IPS-NIHi11 (cell line): Measurements from ENCODE around the gene SRL.
"Not testable (repeated sequence)": the region's sequence is repeated elsewhere in the genome, so short reads cannot be mapped to it uniquely, and the experiment has no call there.

Experiments
- DNase-seq: peaks from one replicate; pipeline ENCODE4 v3.0.0; 2012; ENCODE audit warnings: mixed read lengths, low spot score

Gene SRL

DNA sequence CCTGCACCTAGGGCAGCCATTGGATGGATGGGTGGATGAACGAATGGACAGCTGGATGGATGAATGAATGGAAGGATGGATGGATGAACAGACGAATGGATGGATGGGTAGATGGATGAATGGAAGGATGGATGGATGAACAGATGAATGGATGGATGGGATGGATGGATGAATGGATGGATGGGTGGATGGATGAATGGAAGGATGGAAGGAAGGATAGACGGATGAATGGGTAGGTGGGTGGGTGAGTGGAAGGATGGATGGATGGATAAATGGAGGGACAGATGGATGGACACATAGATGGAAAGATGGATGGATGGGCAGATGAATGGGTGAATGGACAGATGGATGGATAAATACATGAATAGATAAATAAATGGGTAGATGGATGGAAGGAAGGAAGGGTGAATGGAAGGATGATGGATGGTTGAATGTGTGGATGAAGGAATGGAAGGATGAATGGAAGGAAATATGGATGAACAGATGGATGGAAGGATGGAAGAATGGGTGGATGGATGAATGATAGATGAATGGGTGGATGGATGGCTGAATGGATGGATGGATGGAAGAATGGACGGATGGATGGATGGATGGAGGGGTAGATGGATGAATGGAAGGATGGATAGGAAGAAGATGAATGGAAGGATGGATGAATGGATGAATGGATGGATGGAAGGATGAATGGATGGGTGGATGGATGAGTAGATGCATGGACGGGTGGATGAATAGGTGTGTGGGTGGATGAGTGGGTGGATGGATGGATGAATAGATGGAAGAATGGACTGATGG lies 15.4 kb downstream of the SRL start:
- no peak for DNase-seq

DNA sequence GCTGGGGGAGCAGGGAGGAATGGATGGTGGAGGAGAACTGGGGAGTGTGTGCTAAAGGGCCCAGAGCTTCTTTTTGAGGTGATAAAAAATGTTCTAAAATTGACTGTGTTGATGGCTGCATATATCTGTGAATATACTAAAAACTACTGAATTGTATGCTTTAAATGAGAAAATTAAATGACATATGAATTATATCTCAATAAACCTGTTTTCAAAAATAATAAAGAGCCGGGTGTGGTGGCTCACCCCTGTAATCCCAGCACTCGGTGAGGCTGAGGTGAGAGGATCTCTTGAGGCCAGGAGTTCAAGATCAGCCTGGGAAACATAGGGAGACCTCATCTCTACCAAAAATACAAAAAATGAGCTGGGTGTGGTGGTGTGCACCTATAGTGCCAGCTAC lies 16.8 kb downstream of the SRL start:
- no peak for DNase-seq

DNA sequence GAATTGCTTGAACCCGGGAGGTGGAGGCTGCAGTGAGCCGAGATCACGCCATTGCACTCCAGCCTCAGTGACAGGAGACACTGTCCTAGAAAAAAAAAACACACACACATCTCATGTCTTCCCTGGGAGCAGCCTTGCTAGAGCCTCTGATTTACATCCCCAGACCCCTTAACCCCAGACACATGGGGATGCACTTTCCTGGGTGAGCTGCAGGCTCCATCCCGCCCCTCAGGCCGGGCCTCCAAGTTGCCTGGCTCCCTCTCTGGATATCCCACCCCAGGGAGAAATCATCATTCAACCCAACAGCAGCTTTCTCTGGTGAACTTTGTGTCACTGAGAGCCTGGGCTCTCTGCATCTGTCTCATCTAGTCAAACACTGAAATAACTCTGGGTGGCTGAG lies 21.5 kb downstream of the SRL start:
- DNase-seq, result no peak

DNA sequence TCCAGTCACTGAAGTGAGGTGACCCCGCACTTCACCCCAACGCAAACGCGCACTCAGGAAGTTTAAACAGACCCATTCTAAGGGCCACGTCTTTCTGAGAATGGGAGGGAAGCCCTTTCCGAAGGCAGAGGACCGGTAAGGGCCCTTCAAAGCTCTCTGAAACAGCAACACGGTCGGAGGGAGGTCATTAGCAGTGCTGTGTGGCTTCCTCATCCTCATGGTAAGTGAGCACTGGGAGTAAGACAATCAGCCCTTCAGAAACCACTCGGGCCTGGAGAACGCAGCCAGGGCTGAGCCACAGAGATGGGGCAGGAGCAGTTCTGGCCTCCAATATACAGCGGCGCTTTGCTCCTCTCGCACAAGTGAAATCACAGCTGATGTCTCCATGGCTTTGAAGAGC lies 23.7 kb downstream of the SRL start:
- DNase-seq, result no peak

DNA sequence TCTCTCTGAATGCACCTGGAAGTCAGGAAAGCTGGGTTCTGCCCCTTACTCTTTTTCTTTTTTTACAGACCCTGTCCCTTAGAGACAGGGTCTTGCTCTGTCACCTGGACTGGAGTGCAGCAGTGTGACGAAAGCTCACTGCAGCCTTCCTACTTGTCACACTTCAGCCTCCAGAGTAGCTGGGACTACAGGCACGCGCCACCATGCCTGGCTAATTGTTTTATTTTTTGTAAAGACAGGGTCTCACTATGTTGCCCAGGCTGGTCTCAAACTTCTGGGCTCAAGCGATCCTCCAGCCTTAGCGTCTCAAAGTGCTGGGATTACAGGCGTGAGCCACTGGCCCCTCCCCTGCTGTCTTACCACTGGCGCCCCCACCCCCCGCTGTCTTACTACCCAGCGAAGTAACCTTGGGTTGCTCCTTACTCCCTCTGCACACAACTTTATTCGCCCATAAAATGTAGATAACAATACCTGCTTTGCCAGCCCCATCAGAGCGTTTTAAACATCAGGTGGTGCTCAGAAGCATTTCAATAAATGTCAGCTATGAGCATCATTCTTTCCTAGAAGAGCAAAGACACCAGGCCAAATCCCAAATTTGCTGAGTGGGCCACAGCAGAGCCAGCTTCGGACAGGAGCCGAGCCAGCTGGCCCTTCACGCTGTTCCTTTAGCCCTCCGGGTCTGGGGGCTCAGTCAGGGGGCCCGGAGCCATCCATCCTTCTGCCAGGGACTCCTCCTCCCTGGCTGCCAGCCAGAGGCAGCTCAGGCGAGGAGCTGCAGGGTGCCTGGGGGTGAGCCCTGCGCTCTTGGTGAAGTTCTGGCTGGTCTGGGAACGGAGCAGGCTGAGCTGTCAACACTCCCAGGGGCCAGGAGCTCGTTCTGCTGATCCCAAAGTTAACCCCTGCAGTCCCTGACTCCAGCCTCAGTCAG lies 24.4 kb downstream of the SRL start:
- peak; percentile 60 for DNase-seq

DNA sequence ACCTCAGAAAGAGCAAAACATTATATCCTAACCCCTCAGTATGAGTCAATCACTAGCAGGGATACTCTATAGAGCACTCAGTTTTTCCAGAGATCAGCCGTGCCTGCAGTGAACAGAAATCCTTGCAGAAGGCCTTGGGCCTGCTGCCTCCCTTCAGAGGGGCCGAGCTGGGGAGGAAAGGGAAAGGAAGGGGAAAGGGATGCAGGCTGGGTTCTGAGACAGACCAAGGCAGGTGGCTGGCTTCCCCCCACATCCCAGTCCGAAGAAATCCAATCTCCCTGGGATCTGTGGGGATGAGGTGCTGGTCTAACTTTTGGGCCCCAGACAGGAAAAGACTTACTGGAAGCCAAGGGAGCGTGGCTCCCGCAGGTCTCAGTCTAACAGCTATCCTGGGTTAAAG lies 25.3 kb downstream of the SRL start:
- no peak for DNase-seq

DNA sequence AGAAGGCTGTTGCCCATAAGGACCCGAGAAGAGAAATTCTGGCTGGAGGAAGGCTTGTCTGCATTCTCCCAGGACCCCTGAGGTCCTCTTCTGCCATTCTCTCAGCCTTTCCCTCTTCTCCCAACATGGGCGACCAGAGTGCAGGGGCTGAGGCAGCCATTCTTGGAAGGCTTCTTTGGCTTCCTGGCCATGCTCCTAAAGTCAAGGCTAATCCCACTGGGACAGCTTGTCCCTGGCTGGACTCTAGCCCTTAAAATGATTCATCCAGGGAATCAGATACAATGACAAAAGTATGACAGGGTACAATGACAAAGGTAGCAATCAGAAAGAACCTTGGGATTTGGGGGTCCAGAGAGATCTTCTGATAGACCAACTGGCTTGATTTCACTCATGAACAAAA lies 26.8 kb downstream of the SRL start:
- no peak for DNase-seq

DNA sequence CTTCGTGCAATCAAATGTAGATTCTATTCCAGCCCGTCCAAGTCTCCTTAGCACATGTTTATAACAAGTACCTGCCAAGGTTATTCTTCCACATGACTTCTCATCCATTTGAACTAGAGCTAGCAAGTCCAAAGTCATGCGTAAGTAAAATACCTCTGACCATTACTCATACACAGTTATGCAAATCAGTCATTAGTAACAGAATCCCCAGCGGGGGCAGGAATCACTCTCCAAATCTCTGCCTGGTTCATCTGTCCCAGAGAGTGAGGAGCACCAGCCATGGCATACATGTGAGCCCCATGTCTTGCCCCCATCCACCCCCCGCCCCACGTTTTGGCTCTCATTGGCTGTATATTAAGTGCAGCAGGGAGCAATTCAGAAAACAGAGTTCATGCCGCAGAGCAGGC lies 27.7 kb downstream of the SRL start:
- peak; percentile 36 for DNase-seq

DNA sequence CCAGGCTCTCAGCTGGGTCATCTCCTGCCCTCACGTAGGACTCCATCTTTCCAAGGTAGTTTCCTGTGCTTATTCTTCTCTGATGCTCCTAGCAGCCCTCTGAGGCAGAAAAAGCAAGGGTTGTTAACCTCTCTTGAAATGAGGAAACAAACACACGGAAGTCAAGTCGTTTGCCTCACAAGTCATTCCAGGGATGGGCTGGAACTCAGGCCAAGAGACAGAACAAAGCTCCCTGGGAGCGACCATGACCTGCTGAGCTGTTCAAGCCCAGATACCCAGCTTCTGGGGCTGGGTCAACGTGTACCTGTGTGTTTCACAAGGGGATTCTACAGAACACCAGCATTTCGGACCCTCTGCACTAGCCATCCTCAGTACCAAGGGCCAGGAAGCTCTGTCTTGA lies 28.1 kb downstream of the SRL start:
- DNase-seq, result no peak

DNA sequence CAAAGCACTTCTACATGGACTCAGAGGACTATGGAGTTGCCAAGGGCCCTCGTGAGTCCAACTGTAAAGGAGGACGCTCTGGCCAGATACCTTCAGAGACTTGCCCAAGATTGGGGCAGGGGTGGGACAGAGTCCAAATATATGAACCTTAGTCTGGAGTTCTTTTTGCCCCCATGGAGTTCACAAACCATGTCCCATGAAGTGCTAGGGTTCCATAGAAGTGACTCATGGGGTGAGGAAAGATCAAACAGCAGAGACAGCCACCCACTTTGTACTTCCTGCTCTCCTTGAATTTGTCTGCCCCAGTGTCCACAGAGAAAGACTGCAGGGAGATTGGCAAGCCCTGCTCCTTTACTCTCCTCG lies 29.0 kb downstream of the SRL start:
- no peak for DNase-seq

DNA sequence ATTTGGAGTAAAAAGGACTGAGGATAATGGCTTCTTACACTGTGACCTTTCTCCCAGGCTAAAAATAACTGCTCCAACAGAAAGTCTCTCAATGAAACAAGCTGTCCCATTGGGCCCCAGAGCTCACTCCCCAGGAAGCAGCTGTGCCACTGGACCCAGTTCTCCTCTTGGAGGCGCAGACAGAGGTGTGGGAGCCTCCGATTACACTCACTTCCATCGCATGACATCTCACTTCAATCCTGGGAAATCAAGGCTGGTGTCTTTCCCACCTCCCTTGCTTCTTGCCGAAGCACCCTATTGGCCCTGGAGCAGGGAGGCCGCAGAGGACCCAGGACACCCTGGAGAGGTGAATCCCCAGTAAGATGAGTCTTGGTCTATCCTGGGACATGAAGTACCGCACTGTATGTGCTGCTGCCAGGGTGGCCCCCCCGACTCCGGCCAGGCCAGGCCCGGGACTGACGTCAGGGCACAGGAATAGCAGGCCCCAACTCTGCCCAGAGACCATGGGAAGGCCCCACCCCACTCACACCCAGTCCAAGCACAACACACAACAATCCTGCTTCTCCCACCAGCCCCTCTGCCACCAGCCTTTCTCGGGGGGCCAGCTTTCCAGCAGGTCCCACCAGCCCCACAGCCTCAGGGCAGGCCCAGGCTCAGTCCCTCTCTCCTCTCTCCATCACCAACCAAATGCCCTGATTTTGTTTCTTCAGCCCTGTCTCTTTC lies 29.5 kb downstream of the SRL start:
- no peak for DNase-seq

DNA sequence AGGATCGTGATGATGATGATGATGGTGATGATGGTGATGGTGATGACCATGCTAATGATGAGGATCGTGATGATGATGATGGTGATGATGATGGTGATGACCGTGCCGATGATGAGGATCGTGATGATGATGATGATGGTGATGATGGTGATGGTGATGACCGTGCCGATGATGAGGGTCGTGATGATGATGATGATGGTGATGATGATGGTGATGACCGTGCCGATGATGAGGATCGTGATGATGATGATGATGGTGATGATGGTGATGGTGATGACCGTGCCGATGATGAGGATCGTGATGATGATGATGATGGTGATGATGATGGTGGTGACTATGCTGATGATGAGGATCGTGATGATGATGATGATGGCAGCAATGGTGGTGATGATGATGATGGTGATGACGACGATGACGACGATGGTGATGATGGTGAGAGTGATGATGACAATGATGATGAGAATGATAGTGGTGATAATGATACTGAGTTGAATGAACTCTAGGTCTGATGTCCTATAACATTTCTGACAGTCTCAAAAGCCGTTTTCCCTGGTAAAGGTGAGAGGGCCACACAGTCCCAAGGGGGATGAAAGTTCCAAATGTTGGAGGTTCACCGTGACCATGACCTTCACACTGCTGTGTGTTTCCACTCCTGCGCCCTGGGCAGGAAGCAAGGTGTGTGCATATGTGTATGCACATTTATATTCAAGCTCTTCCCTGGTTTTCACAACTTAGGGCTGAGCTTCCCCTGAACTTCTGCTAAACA lies 30.3 kb downstream of the SRL start:
- DNase-seq, result not testable (repeated sequence)

DNA sequence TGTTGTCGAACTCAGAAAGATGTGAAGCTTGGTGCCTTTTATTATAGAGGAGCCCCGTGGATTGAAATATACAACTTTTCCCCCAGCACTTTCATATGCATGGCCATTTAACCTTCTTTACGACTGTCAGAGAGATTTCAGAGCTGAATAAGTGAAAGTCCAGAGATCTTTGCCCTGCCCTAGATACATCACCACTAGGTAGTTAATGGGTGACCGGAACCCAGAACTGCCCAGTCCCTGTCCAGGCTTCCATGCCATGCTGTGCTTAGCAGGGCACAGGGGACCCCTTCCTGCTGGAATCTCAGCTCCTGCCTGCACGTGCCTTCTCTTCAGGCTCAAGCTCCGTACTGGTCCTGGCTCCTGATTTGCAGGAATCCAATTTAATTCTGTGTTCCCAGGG lies 32.2 kb downstream of the SRL start:
- no peak for DNase-seq

DNA sequence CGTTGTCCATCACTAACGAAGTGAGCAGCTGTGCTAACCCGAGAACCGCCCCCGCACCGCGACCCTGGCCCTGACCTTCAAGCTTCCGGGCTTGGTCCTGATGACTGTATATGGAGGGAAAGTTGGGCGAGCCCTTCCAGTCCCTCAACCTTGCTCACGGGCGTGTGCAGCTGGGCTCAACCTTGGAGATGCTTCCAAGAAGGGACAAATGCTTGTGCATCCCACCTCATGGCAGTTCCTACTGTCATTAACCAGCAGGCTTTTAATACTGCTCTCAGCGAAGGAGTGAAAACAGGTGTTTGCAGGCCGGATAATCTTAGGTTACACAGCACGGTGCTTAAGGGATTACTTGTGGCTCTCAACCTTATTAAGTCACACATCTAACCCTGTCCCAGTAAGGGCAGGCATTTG lies 33.5 kb downstream of the SRL start:
- DNase-seq, result no peak

DNA sequence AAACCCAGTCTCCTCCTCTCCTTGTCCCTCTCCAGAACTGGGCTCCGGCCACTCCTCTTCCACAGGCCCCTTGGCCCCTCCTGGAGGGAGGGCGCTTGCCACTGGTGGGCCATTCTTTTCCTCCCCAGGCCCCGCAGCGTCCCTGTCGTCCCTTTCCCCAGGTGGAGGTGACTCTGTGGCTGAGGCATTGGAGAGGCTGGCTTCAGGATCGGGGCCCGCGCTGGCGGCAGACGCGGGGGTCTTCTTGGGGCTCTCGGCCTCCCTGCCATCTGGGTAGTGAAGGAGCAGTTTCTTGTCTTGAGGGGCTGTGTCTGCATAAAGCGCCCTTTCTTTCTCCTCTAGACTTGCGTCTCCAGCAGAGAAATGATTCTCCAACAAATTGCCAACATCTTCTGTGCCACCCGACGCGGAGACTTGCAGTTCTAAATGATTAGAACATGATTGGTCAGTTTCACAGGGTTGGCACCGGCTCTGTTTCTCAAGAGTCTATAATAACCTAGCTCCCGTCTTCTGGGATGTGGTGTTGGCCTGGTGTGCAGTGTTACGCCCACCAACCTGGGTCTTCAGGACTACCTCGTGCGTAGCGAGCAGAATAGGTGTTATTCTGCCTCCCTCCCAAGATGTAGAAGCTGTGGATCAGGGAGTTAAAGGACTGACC lies 34.1 kb downstream of the SRL start:
- no peak for DNase-seq

DNA sequence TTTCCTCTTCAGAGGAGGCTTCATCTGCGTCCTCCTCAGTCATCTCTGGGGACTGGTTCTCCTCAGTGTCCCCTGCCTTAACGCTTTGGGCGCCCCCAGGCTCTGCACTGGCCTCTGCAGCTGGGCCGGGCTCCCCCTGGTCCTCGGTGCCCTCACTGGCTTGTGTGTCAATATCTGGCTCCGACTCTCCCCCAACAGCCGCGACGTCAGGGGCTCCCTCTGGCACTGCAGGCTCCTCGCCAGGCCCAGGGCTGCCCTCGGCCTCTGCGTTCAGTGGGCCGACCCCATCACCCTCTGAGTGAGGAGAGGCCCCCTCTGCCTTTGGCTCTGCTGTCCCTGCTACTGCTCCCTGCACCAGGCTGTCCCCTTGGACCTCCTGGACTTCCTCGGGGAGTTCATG lies 34.7 kb downstream of the SRL start:
- DNase-seq, result no peak

DNA sequence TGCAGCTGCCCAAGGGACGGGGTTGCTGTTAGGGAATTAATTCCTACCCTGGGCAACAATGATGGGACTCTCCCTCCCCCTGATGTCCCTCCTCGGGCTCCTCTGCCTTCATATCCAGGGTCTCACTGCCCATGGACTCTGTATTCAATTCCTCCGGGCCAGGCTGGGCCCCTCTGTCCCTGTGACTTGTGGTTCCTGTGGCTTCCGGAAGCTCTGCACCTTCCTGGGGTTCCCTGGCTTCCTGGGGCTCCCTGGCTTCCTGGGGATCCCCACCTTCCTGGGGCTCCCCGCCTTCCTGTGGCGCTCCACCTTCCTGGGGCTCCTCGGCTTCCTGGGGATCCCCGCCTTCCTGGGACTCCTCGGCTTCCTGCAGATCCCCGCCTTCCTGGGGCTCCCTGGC lies 35.2 kb downstream of the SRL start:
- DNase-seq, result no peak

DNA sequence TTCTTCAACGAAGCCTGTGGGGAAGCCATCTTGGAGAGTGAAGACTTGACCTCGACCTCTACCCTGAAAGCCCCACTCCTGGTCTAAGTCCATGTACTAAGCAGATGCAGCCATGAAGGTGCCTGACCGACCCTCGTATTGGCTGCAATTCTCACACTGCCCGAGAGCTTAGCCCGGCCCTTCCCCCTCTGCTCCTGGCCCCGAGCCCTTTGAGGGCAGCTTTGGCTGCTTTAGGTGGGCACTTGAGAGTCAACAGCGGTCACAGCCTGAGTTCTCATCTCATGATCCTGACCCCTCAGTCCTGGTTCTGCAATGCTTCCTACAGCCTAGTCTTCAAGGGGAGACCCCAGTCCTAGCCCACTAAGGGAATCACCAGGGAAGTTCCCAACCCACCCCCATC lies 35.9 kb downstream of the SRL start:
- DNase-seq, result no peak

DNA sequence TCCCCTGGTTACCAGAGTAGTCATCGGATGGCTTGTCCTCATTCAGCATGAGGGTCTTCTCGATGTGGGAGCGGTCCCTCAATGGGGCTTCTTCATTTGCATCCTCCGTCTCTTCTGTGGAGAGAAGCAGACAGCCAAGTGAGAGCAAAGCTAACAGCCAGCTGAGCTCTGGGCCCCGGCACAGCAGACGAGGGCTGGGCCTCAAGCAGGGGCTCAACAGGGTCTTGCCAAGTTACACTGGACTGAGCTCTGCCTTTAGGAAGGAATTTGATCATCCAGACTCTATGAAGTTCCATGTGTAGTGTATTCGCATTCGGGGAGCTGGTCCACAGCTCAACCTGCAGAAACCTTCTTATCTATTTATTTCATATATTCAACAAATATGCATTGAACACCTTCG lies 37.4 kb downstream of the SRL start:
- DNase-seq, result no peak

DNA sequence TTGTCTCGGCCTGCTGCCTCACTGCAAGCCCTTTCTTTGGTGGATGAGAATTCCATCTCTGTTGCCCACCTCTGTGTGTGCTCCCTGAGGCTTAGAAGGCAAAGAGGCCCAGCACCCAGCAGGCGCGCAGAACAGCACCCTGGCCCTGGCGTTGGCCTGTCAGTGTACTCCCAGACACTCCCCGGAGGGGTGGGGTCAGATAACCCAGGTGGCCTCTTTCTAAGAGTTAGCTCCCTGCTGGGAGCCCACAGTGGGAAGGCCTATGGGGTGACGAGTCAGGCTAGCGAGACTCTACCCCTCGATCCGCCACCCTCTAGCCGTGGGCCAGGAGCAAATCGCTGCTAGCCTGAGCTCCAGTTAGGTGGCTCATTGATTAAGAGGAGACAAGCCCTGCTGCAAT lies 38.1 kb downstream of the SRL start:
- no peak for DNase-seq

DNA sequence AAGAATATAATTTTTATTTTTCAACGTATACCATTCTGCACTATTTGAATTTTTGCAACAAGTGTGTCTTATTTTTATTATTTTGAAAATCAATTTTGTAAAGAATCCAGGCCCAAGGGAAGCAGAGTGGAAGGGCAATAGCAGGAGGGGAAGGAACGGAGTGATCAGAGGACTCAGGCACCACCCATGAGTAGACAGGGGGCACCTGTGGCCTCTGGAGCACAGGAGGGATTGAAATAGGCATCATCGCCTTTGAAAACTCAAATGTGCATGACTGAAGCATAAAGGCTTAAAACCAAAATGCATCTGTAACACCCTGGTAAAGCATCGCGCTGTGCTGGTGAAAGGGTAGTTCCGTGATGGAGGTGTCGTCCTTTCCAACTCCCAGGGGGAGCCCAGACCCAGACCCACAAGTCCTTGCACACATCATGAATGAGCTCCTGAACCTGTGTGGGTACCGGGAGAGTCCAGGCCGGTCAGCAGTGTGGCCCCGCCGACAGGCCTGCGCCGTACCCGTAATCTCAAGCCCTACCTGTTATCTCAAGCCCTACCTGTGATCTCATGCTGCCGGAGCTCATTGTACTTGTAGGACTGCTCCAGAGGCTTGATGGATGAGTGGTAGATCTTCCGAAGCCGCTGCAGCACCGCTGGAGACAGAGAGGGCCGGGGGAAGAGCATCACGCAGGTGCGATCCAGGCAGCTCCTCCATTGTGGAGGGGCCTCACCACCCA lies 39.1 kb downstream of the SRL start:
- DNase-seq, result no peak
